BLaER1 treated with 17β-estradiol and CSF1 and Interleukin-3, amounts not matched to agents 10 nM and 100 nM (cell line): ENCODE data around the gene RGS9BP.
"Not testable (repeated sequence)": the region's sequence is repeated elsewhere in the genome, so short reads cannot be mapped to it uniquely, and the experiment has no call there.

Source experiments
- H3K27ac ChIP-seq, 11 experiments: shearing (Covaris generic); formaldehyde crosslinking; 2 replicates each; pipeline ENCODE4 v1.8.1; 2022
- H3K27me3 ChIP-seq, 11 experiments: shearing (Covaris generic); formaldehyde crosslinking; 2 replicates each; pipeline ENCODE4 v1.8.1; 2022
- H3K36me3 ChIP-seq, 11 experiments: shearing (Covaris generic); formaldehyde crosslinking; 2 replicates each; pipeline ENCODE4 v1.8.1; 2022
- H3K4me1 ChIP-seq, 10 experiments: shearing (Covaris generic); formaldehyde crosslinking; 2 replicates each; pipeline ENCODE4 v1.8.1; 2022
- H3K4me2 ChIP-seq, 11 experiments: shearing (Covaris generic); formaldehyde crosslinking; 2 replicates each; pipeline ENCODE4 v1.8.1; 2022
- H3K4me3 ChIP-seq, 10 experiments: shearing (Covaris generic); formaldehyde crosslinking; 2 replicates each; pipeline ENCODE4 v1.8.1; 2022
- H3K9ac ChIP-seq, 11 experiments: shearing (Covaris generic); formaldehyde crosslinking; 2 replicates each; pipeline ENCODE4 v1.8.1; 2022
- H3K9me3 ChIP-seq, 11 experiments: shearing (Covaris generic); formaldehyde crosslinking; replicated peaks in 1 of 11; 2 replicates each; pipeline ENCODE4 v1.8.1; 2022
- H4K20me1 ChIP-seq, 11 experiments: shearing (Covaris generic); formaldehyde crosslinking; 2 replicates each; pipeline ENCODE4 v1.8.1; 2022
- Cebpa-rat ChIP-seq, 11 experiments: shearing (Covaris generic); IDR thresholded peaks; 2 replicates each; pipeline ENCODE4 v1.8.1; 2022

RGS9BP gene

GRCh38 chr19:32686847-32687475 is 11.3 kb downstream of the RGS9BP start:
- TF ChIP-seq Cebpa-rat (IDR thresholded peaks at IDR 0.05): no peak
- H4K20me1 ChIP-seq: no peaks in the 10 kb centered on the region; a peak in 2 of 22 replicates
- peaks cover 20 to 34% (median 22%) of the 10 kb centered on the region in 10 experiments for H3K4me1 ChIP-seq
- H3K27me3 ChIP-seq: no peaks in the 10 kb centered on the region
- H3K9me3 ChIP-seq: no peaks in the 10 kb centered on the region
- H3K4me2 ChIP-seq: no peak overlapping the region
- no peak overlapping the region for H3K4me3 ChIP-seq
- H3K9ac ChIP-seq: no peak overlapping the region
- H3K36me3 ChIP-seq: 0 out of 22 replicates have a peak, but pooled peaks cover 0 to 5% (median 0%) of the 10 kb centered on the region in 11 experiments
- H3K27ac ChIP-seq: no peak overlapping the region

DNA sequence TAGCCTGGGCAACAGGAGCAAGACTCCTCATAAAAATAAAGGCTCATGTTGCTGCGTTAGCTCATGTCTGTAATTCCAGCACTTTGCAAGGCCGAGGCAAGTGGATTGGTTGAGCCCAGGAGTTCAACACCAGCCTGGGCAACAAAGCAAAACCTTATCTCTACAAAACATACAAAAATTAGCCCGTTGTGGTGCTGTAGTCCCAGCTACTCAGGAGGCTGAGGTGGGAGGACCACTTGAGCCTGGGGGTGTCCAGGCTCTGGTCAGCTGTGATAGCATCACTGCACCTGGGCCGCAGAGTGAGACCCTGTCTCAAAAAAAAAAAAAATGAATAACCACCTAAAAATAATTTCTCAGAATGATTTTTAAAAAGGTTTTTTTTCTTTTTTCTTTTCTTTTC is 12.0 kb downstream of the RGS9BP start:
- no peak overlapping the region for H3K27ac ChIP-seq
- no peak overlapping the region for H3K9ac ChIP-seq
- no peaks in the 10 kb centered on the region for H3K27me3 ChIP-seq
- 0 out of 22 replicates have a peak, but pooled peaks cover 0 to 5% (median 0%) of the 10 kb centered on the region in 11 experiments for H3K36me3 ChIP-seq
- TF ChIP-seq Cebpa-rat (IDR thresholded peaks at IDR 0.05): no peak
- no peaks in the 10 kb centered on the region; a peak in 2 of 22 replicates for H4K20me1 ChIP-seq
- peaks cover 22 to 36% (median 27%) of the 10 kb centered on the region in 10 experiments for H3K4me1 ChIP-seq
- no peak overlapping the region for H3K4me2 ChIP-seq
- H3K9me3 ChIP-seq: no peaks in the 10 kb centered on the region
- no peak overlapping the region for H3K4me3 ChIP-seq

GRCh38 chr19:32688311-32688710 is 12.7 kb downstream of the RGS9BP start:
- H3K4me2 ChIP-seq: peak overlapping the region in 1 of 11 experiments; percentile 45; a peak in 2 of 22 replicates
- H3K27ac ChIP-seq: no peak overlapping the region
- H3K4me1 ChIP-seq: peaks cover 29 to 43% (median 34%) of the 10 kb centered on the region in 10 experiments
- H3K36me3 ChIP-seq: peaks cover 0 to 5% (median 2%) of the 10 kb centered on the region in 11 experiments; a peak in 11 of 22 replicates
- no peak overlapping the region for H3K9ac ChIP-seq
- no peaks in the 10 kb centered on the region; a peak in 2 of 22 replicates for H4K20me1 ChIP-seq
- H3K9me3 ChIP-seq: peaks cover 0 to 5% (median 4%) of the 10 kb centered on the region in 11 experiments; a peak in 18 of 22 replicates
- H3K4me3 ChIP-seq: no peak overlapping the region
- H3K27me3 ChIP-seq: no peaks in the 10 kb centered on the region
- no peak for TF ChIP-seq Cebpa-rat (IDR thresholded peaks at IDR 0.05)

GRCh38 chr19:32691291-32691951 is 15.8 kb downstream of the RGS9BP start, which contains the start of gene NUDT19:
TSS of gene NUDT19 (plus strand) at chr19:32691821. CDS start at chr19:32691961, 140 bp downstream.
- peaks cover 43 to 74% (median 49%) of the 10 kb centered on the region in 10 experiments for H3K4me1 ChIP-seq
- peak within 1 kb of the TSS; percentile 71 to 86 (median 78) for H3K4me3 ChIP-seq
- H3K27ac ChIP-seq: peak within 1 kb of the TSS; percentile 84 to 97 (median 95)
- H3K27me3 ChIP-seq: no peaks in the 10 kb centered on the region
- no peak for TF ChIP-seq Cebpa-rat (IDR thresholded peaks at IDR 0.05)
- peaks cover 0 to 28% (median 11%) of the 10 kb centered on the region in 11 experiments; a peak in 12 of 22 replicates for H4K20me1 ChIP-seq
- H3K9ac ChIP-seq: peak within 1 kb of the TSS; percentile 89 to 96 (median 94)
- H3K9me3 ChIP-seq: peaks cover 0 to 35% (median 32%) of the 10 kb centered on the region in 11 experiments; a peak in 20 of 22 replicates
- H3K36me3 ChIP-seq: peaks cover 4 to 34% (median 32%) of the 10 kb centered on the region in 11 experiments; a peak in 19 of 22 replicates
- peak within 1 kb of the TSS; percentile 88 to 98 (median 93) for H3K4me2 ChIP-seq

- Histone ChIP-seq H3K9me3 (peaks cover 0 to 42% (median 39%) of the 10 kb centered on the region in 11 experiments; a peak in 20 of 22 replicates), H3K9ac (peak overlapping the region; percentile 89 to 96 (median 94)), H3K27ac (peak overlapping the region; percentile 84 to 97 (median 95)), H3K27me3 (no peaks in the 10 kb centered on the region), H3K4me2 (peak overlapping the region; percentile 88 to 98 (median 93)), H3K36me3 (peaks cover 0 to 42% (median 39%) of the 10 kb centered on the region in 11 experiments; a peak in 20 of 22 replicates), H4K20me1 (peaks cover 0 to 35% (median 18%) of the 10 kb centered on the region in 11 experiments; a peak in 13 of 22 replicates), H3K4me1 (peaks cover 43 to 81% (median 49%) of the 10 kb centered on the region in 10 experiments), H3K4me3 (peak overlapping the region; percentile 71 to 86 (median 78))
- no peak for TF ChIP-seq Cebpa-rat (IDR thresholded peaks at IDR 0.05)
Measured at GRCh38 chr19:32691952-32692726, 16.5 kb downstream of the RGS9BP start.

GRCh38 chr19:32692727-32693061 is 17.0 kb downstream of the RGS9BP start:
- Histone ChIP-seq H3K9me3 (peaks cover 0 to 48% (median 45%) of the 10 kb centered on the region in 11 experiments; a peak in 20 of 22 replicates), H4K20me1 (peaks cover 0 to 40% (median 22%) of the 10 kb centered on the region in 11 experiments; a peak in 14 of 22 replicates), H3K27ac (peak overlapping the region; percentile 84 to 97 (median 95)), H3K9ac (peak overlapping the region; percentile 89 to 96 (median 94)), H3K4me1 (peaks cover 43 to 86% (median 49%) of the 10 kb centered on the region in 10 experiments), H3K4me2 (peak overlapping the region; percentile 88 to 98 (median 93)), H3K4me3 (peak overlapping the region; percentile 71 to 86 (median 78)), H3K27me3 (no peaks in the 10 kb centered on the region), H3K36me3 (peaks cover 3 to 47% (median 45%) of the 10 kb centered on the region in 11 experiments; a peak in 21 of 22 replicates)
- no peak for TF ChIP-seq Cebpa-rat (IDR thresholded peaks at IDR 0.05)

GRCh38 chr19:32693151-32694108 is 17.8 kb downstream of the RGS9BP start:
- Histone ChIP-seq H3K9me3 (peaks cover 2 to 55% (median 52%) of the 10 kb centered on the region in 11 experiments), H3K9ac (peak overlapping the region; percentile 89 to 96 (median 94)), H3K4me3 (peak overlapping the region; percentile 71 to 86 (median 78)), H3K4me1 (peaks cover 43 to 85% (median 49%) of the 10 kb centered on the region in 10 experiments), H3K27ac (peak overlapping the region; percentile 84 to 97 (median 95)), H3K36me3 (peaks cover 10 to 55% (median 52%) of the 10 kb centered on the region in 11 experiments), H4K20me1 (peaks cover 0 to 48% (median 24%) of the 10 kb centered on the region in 11 experiments; a peak in 14 of 22 replicates), H3K4me2 (peak overlapping the region; percentile 88 to 98 (median 93))
- H3K27me3 ChIP-seq: not testable (repeated sequence)

DNA sequence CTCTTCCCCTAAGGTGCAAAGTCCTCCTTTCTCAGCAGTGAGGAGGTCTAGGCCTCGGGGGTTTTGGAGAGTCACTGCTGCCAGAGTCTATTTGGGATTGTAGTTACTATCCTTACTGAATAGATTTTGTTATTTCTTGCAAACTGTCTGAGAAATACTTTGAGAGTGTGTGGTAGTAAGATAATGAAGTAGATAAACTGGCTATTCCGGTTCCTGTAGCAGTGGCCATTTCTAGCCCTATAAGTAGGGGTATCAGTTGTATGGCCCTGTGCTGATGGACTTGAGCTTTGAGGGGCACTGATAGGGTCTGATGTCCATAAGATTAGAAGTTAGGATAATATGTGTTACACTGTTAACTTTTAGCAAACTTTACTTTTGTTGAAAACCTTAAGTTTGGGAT is 18.7 kb downstream of the RGS9BP start:
- Histone ChIP-seq H3K4me1 (peaks cover 43 to 81% (median 49%) of the 10 kb centered on the region in 10 experiments), H3K4me3 (peak overlapping the region; percentile 71 to 86 (median 78); a peak in 17 of 20 replicates), H3K36me3 (peaks cover 19 to 63% (median 61%) of the 10 kb centered on the region in 11 experiments)

GRCh38 chr19:32694851-32695250 is 19.2 kb downstream of the RGS9BP start:
- Histone ChIP-seq H3K27ac (peak overlapping the region in 1 of 11 experiments; percentile 20; a peak in 1 of 22 replicates), H3K4me3 (peak overlapping the region in 3 of 10 experiments; percentile 12 to 86 (median 71); a peak in 5 of 20 replicates), H4K20me1 (peaks cover 0 to 54% (median 26%) of the 10 kb centered on the region in 11 experiments; a peak in 14 of 22 replicates), H3K36me3 (peaks cover 25 to 69% (median 67%) of the 10 kb centered on the region in 11 experiments), H3K4me1 (peaks cover 40 to 76% (median 45%) of the 10 kb centered on the region in 10 experiments), H3K4me2 (peak overlapping the region; percentile 88 to 98 (median 93); a peak in 17 of 22 replicates), H3K9me3 (peaks cover 16 to 69% (median 67%) of the 10 kb centered on the region in 11 experiments), H3K9ac (peak overlapping the region in 1 of 11 experiments; percentile 49; a peak in 1 of 22 replicates)
- not testable (repeated sequence) for H3K27me3 ChIP-seq

More for the DNA sequence above, 18.7 kb downstream of the RGS9BP start:
- Histone ChIP-seq H3K4me2 (peak overlapping the region; percentile 88 to 98 (median 93)), H4K20me1 (peaks cover 0 to 54% (median 26%) of the 10 kb centered on the region in 11 experiments; a peak in 14 of 22 replicates), H3K9me3 (peaks cover 11 to 64% (median 61%) of the 10 kb centered on the region in 11 experiments), H3K9ac (peak overlapping the region in 2 of 11 experiments; percentile 6 to 32; a peak in 2 of 22 replicates)
- not testable (repeated sequence) for H3K27ac ChIP-seq, H3K27me3 ChIP-seq

DNA sequence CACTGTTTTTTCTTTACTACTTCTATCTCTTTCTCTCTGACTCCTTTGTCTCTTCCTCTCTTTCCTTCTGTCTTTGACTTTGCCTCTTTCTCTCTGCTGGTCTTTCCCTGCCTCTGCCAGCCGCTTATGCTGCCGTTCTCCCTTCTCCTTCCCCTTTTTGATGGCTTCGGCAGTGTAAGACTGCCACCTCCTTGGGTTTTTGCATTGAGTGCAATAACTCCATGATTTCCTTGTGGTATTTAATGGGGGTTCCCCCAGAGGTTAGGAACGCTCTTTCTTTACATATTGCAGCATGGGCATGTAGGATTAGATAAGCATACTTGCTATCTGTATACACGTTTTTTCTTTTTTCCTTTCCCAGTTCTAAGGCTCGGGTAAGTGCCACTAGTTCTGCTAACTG is 19.9 kb downstream of the RGS9BP start:
- peaks cover 33 to 69% (median 38%) of the 10 kb centered on the region in 10 experiments for H3K4me1 ChIP-seq
- peak overlapping the region in 3 of 10 experiments; percentile 0 to 27 (median 12); a peak in 2 of 20 replicates for H3K4me3 ChIP-seq
- peaks cover 31 to 75% (median 73%) of the 10 kb centered on the region in 11 experiments for H3K36me3 ChIP-seq
- peaks cover 23 to 76% (median 73%) of the 10 kb centered on the region in 11 experiments for H3K9me3 ChIP-seq
- not testable (repeated sequence) for H3K27me3 ChIP-seq
- peak overlapping the region in 1 of 11 experiments; percentile 49; a peak in 2 of 22 replicates for H3K9ac ChIP-seq
- peak overlapping the region in 2 of 11 experiments; percentile 45 to 49; a peak in 4 of 22 replicates for H3K27ac ChIP-seq
- H4K20me1 ChIP-seq: peaks cover 0 to 57% (median 28%) of the 10 kb centered on the region in 11 experiments; a peak in 14 of 22 replicates
- H3K4me2 ChIP-seq: peak overlapping the region in 4 of 11 experiments; percentile 88 to 97 (median 92); a peak in 7 of 22 replicates
